HG02759 (cell line): ENCODE measurements around the gene FIBP.
"Not testable (repeated sequence)": the region's sequence is repeated elsewhere in the genome, so short reads cannot be mapped to it uniquely, and the experiment has no call there.

Source experiments
- ATAC-seq: cut with Tn5 transposase; IDR thresholded peaks from one replicate; pipeline ENCODE4 v1.9.1; 2021; ENCODE audit warnings: mild to moderate bottlenecking, moderate library complexity; ENCODE audit not compliant: unreplicated experiment

The FIBP gene

GRCh38 chr11:65849366-65849765 is 38.9 kb downstream of the FIBP start:
- no peak for ATAC-seq

DNA sequence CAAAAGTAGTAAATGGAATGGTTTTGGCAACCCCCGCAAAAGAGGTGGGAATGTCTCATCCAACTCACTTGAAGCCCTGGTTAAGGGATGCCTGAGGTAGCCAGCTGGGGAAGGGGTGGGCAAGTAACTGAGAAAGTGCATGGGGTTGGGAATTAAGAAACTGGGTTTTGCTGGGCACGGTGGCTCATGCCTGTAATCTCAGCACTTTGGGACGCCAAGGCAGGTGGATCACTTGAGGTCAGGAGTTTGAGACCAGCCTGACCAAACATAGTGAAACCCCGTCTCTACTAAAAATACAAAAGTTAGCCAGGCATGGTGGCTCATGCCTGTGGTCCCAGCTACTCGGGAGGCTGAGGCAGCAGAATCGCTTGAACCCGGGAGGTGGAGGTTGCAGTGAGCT is 39.6 kb downstream of the FIBP start:
- ATAC-seq = not testable (repeated sequence)

- no peak for ATAC-seq
These were observed 40.5 kb downstream of the FIBP start for GRCh38 chr11:65847746-65848145.

GRCh38 chr11:65844231-65844872 is 43.9 kb downstream of the FIBP start:
- ATAC-seq = no peak

DNA sequence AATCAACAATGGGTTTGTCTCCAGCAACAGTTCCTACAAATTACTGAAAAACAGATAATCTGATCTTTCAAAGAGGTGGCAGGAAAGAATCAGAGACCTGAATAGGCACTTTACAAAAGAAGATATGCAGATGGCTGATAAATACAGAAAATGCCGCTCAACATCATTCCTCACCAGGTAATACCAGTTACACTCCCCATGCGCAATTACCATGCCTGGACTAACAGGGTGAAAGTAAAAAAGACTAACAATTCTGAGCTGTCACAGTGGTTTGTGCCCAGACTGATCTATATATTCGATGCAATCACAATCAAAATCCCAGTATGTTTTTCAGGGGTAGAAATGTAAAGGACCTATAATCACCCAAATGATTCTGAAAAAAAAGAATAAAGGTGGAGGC is 44.5 kb downstream of the FIBP start:
- no peak for ATAC-seq

- no peak for ATAC-seq
These were observed 46.1 kb downstream of the FIBP start for GRCh38 chr11:65842144-65842543.

- no peak for ATAC-seq
These were observed 54.1 kb downstream of the FIBP start for GRCh38 chr11:65834202-65834601.
